ENCODE data around the gene CHFR.

Gene CHFR

DNA sequence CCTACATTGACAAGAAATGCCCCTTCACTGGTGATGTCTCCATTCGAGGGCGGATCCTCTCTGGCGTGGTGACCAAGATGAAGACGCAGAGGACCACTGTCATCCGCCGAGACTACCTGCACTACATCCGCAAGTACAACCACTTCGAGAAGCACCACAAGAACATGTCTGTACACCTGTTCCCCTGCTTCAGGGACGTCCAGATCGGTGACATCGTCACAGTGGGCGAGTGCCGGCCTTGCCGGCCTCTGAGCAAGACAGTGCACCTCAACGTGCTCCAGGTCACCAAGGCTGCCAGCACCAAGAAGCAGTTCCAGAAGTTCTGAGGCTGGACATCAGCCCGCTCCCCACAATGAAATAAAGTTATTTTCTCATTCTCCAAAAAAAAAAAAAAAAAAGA, 61.5 kb downstream of the CHFR start:
- Histone ChIP-seq H3K4me3 (IDR thresholded peaks at IDR 0.05; ENCODE audit: insufficient read depth, low read depth, low read length) (no peak overlapping the region), H4K20me1 (ENCODE audit: insufficient read depth) (no peaks in the 10 kb centered on the region), H3K27me3 (ENCODE audit: insufficient read depth, low read depth) (no peaks in the 10 kb centered on the region), H3K9ac (no peak overlapping the region), H3K27ac (no peak overlapping the region), H2AFZ (ENCODE audit: low read depth) (no peak overlapping the region), H3K4me1 (ENCODE audit: low read depth, poor library complexity, severe bottlenecking) (no peaks in the 10 kb centered on the region), H3K4me2 (no peak overlapping the region), H3K79me2 (ENCODE audit: insufficient read depth, low read depth) (peaks cover 9% of the 10 kb centered on the region; the same call in 1 of the 2 replicates), H3K36me3 (ENCODE audit: insufficient read depth) (no peaks in the 10 kb centered on the region; the same call in 1 of the 2 replicates)
- no peak for TF ChIP-seq CTCF (conservative IDR thresholded peaks at IDR 0.05; ENCODE audit: low read depth, low read length)

DNA sequence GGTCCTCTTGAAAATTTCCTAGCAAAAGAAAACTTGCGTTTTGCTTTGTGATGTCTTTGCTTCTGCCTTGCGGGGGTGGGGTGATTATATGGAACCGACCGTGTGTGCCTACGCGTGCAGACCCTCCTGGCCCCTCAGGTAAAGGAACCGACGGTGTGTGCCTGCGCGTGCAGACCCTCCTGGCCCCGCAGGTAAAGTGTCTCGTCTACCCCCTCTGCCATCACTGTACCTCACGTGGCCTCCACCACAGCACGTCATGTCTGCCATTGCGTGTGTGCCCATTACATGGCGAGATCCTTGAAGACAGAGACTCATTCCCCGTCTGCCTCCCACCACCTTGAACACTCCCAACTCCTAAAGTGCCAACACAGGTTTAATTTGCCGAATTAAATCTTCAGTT, 62.3 kb downstream of the CHFR start:
- peaks cover 9% of the 10 kb centered on the region; the same call in 1 of the 2 replicates for H3K79me2 ChIP-seq (ENCODE audit: insufficient read depth, low read depth)
- no peak overlapping the region for H2AFZ ChIP-seq (ENCODE audit: low read depth)
- H3K27ac ChIP-seq, result no peak overlapping the region
- H3K4me1 ChIP-seq (ENCODE audit: low read depth, poor library complexity, severe bottlenecking), result no peaks in the 10 kb centered on the region
- no peak for TF ChIP-seq CTCF (conservative IDR thresholded peaks at IDR 0.05; ENCODE audit: low read depth, low read length)
- H3K9ac ChIP-seq, result no peak overlapping the region
- no peak overlapping the region for H3K4me3 ChIP-seq (IDR thresholded peaks at IDR 0.05; ENCODE audit: insufficient read depth, low read depth, low read length)
- H3K36me3 ChIP-seq (ENCODE audit: insufficient read depth), result no peaks in the 10 kb centered on the region; the same call in 1 of the 2 replicates
- H4K20me1 ChIP-seq (ENCODE audit: insufficient read depth), result no peaks in the 10 kb centered on the region
- no peaks in the 10 kb centered on the region for H3K27me3 ChIP-seq (ENCODE audit: insufficient read depth, low read depth)
- no peak overlapping the region for H3K4me2 ChIP-seq

DNA sequence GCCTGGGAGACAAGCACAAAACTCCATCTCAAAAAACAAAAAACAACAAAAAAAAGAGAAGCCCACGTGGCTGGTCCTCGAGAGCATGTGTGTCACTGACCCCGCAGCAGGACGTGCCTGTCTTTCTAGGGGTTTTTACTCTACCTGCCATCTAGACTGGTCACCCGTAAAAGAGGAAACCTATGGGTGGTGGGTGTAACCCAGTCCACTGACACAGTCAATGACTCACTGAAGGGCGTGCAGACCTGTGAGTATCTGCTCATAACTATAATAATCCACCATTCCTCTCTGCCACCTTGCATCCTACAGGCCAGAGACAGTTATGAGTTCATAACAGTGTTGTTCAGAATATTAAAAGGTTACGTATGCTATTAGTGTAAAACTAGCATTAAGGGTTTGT, 63.4 kb downstream of the CHFR start:
- Histone ChIP-seq H3K79me2 (ENCODE audit: insufficient read depth, low read depth) (peaks cover 9% of the 10 kb centered on the region; the same call in 1 of the 2 replicates), H4K20me1 (ENCODE audit: insufficient read depth) (no peaks in the 10 kb centered on the region), H3K36me3 (ENCODE audit: insufficient read depth) (no peaks in the 10 kb centered on the region; the same call in 1 of the 2 replicates), H3K27me3 (ENCODE audit: insufficient read depth, low read depth) (no peaks in the 10 kb centered on the region), H3K4me2 (no peak overlapping the region), H3K4me1 (ENCODE audit: low read depth, poor library complexity, severe bottlenecking) (no peaks in the 10 kb centered on the region), H3K9ac (no peak overlapping the region), H3K27ac (no peak overlapping the region), H2AFZ (ENCODE audit: low read depth) (no peak overlapping the region), H3K4me3 (IDR thresholded peaks at IDR 0.05; ENCODE audit: insufficient read depth, low read depth, low read length) (no peak overlapping the region)
- no peak for TF ChIP-seq CTCF (conservative IDR thresholded peaks at IDR 0.05; ENCODE audit: low read depth, low read length)

DNA sequence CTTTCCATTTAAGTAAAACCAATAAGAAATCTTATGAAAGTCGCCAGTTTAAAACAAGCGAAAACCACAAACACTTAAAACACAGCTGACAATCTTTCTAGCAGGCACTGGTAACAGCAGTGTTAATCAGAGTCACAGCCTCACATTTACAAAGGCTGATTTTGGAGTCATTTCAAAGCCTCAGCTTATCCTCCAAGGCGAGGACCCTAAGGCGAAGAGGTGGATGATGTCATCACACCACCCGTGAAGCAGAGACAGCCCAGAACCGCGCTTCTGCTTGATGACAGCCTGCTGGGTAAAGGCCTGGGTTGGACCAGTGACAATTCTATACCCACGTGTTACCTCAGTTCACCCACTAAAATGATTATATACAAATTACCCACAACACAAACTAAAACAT, 68.8 kb downstream of the CHFR start:
- no peak overlapping the region for H2AFZ ChIP-seq (ENCODE audit: low read depth)
- no peaks in the 10 kb centered on the region for H3K4me1 ChIP-seq (ENCODE audit: low read depth, poor library complexity, severe bottlenecking)
- H3K9ac ChIP-seq, result no peak overlapping the region
- H3K27ac ChIP-seq, result no peak overlapping the region
- no peak for TF ChIP-seq CTCF (conservative IDR thresholded peaks at IDR 0.05; ENCODE audit: low read depth, low read length)
- H3K4me3 ChIP-seq (IDR thresholded peaks at IDR 0.05; ENCODE audit: insufficient read depth, low read depth, low read length), result no peak overlapping the region
- H4K20me1 ChIP-seq (ENCODE audit: insufficient read depth), result no peaks in the 10 kb centered on the region
- no peak overlapping the region for H3K4me2 ChIP-seq
- no peaks in the 10 kb centered on the region; the same call in 1 of the 2 replicates for H3K36me3 ChIP-seq (ENCODE audit: insufficient read depth)
- H3K79me2 ChIP-seq (ENCODE audit: insufficient read depth, low read depth), result no peaks in the 10 kb centered on the region
- H3K27me3 ChIP-seq (ENCODE audit: insufficient read depth, low read depth), result no peaks in the 10 kb centered on the region
